Measurements from ENCODE around the gene MAPT.

The MAPT gene

DNA sequence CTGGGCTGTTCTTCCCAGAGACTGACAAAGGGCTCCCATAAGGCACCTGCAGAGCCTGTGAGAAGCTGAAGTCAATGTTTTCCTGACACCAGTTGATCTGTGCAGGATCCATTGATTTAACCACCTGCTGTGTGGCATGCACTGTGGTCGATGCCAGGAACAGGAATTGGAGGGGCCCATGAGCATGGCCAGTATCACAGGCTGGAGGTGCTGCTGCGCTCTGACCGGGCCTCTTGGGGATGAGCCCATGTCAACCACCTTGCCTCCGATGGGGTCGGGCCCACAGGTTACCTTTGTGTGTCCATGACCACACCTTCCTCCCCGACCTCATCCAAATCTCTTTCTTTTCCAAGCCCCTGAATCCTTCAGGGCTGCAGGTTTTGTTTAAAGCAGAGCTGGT is 86.5 kb downstream of the MAPT start:
- no peaks in the 10 kb centered on the region for H3K36me3 Mint-ChIP-seq (ENCODE audit: low read depth)
- H3K27ac Mint-ChIP-seq: no peak overlapping the region
- H3K9me3 Mint-ChIP-seq: no peaks in the 10 kb centered on the region
- no peak for ATAC-seq
- no peaks in the 10 kb centered on the region for H3K4me1 Mint-ChIP-seq
- H3K27me3 Mint-ChIP-seq: peaks cover 2% of the 10 kb centered on the region
- no peak for DNase-seq
- H3K4me3 Mint-ChIP-seq: no peak overlapping the region

DNA sequence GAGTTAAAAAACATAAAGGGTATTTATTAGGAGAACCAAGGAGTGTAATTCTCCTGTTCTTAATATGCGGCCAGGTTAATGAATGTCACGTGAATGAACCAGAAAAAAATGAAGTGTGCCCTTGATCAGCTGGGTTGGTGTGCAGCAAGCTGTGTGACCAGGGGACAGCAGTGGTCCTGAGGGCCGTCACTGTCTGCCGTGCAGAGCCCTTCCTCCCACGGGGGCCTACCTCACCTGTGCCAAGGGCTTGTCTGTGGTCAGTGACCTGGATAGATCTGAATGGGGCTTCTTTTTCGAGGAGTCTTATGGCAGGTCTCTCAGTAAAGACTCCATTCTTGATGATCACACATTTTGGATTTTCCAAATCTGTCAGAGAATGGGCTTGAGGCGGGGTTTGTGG is 87.0 kb downstream of the MAPT start:
- no peak for DNase-seq
- Mint-ChIP-seq H3K36me3 (ENCODE audit: low read depth) (no peaks in the 10 kb centered on the region), H3K4me1 (no peaks in the 10 kb centered on the region), H3K4me3 (no peak overlapping the region), H3K9me3 (no peaks in the 10 kb centered on the region), H3K27me3 (peaks cover 2% of the 10 kb centered on the region), H3K27ac (no peak overlapping the region)
- ATAC-seq: no peak

DNA sequence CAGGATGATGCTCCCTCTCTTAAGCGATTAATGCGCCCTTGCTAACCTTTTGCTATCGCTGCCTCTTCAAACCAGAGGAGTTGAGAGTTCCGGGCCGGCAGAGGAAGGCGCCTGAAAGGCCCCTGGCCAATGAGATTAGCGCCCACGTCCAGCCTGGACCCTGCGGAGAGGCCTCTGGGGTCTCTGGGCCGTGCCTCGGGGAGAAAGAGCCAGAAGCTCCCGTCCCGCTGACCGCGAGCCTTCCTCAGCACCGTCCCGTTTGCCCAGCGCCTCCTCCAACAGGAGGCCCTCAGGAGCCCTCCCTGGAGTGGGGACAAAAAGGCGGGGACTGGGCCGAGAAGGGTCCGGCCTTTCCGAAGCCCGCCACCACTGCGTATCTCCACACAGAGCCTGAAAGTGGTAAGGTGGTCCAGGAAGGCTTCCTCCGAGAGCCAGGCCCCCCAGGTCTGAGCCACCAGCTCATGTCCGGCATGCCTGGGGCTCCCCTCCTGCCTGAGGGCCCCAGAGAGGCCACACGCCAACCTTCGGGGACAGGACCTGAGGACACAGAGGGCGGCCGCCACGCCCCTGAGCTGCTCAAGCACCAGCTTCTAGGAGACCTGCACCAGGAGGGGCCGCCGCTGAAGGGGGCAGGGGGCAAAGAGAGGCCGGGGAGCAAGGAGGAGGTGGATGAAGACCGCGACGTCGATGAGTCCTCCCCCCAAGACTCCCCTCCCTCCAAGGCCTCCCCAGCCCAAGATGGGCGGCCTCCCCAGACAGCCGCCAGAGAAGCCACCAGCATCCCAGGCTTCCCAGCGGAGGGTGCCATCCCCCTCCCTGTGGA is 88.6 kb downstream of the MAPT start:
- ATAC-seq (no peak), DNase-seq (no peak)
- Mint-ChIP-seq H3K4me1 (no peaks in the 10 kb centered on the region), H3K9me3 (no peaks in the 10 kb centered on the region), H3K4me3 (no peak overlapping the region), H3K27me3 (peaks cover 2% of the 10 kb centered on the region), H3K27ac (no peak overlapping the region), H3K36me3 (ENCODE audit: low read depth) (no peaks in the 10 kb centered on the region)

DNA sequence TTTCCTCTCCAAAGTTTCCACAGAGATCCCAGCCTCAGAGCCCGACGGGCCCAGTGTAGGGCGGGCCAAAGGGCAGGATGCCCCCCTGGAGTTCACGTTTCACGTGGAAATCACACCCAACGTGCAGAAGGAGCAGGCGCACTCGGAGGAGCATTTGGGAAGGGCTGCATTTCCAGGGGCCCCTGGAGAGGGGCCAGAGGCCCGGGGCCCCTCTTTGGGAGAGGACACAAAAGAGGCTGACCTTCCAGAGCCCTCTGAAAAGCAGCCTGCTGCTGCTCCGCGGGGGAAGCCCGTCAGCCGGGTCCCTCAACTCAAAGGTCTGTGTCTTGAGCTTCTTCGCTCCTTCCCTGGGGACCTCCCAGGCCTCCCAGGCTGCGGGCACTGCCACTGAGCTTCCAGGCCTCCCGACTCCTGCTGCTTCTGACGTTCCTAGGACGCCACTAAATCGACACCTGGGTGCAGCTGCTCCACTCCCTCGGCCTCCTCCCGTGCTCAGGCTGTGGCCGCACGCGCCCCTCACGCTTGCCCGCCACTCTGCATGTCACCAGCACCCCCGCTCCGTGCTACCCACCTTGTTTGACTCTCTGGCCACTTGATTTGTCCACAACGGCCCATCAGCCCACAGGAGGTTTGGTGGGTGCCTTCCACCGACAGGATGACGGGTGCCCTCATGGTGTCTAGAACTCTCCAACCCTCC is 89.4 kb downstream of the MAPT start:
- ATAC-seq: no peak
- H3K9me3 Mint-ChIP-seq: no peaks in the 10 kb centered on the region

DNA sequence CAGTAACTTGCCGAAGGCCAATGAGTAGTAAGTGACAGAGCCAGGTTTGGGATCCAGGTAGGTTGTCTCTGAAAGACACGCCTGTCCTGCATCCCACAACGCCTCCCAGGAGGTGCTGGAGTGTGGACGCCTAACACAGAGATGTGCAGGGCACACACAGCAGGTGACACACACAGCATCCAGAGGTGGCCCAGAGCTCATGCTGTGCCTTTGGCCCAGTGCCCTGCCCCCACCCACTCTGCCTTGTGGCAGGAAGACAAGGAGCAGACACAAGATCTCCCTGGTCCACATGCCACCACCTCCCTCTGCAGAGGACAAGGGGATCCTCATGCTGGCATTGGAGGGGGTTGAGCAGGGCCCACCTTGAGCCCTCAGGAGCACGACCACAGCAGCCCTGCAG is 90.0 kb downstream of the MAPT start:
- Mint-ChIP-seq H3K9me3 (no peaks in the 10 kb centered on the region), H3K27me3 (peaks cover 2% of the 10 kb centered on the region), H3K27ac (no peak overlapping the region), H3K4me3 (no peak overlapping the region), H3K36me3 (ENCODE audit: low read depth) (no peaks in the 10 kb centered on the region), H3K4me1 (no peaks in the 10 kb centered on the region)
- ATAC-seq (no peak), DNase-seq (no peak)

More for the DNA sequence above, 89.4 kb downstream of the MAPT start:
- Mint-ChIP-seq H3K4me1 (no peaks in the 10 kb centered on the region), H3K36me3 (ENCODE audit: low read depth) (no peaks in the 10 kb centered on the region), H3K4me3 (no peak overlapping the region), H3K27me3 (peaks cover 2% of the 10 kb centered on the region), H3K27ac (no peak overlapping the region)
- no peak for DNase-seq

DNA sequence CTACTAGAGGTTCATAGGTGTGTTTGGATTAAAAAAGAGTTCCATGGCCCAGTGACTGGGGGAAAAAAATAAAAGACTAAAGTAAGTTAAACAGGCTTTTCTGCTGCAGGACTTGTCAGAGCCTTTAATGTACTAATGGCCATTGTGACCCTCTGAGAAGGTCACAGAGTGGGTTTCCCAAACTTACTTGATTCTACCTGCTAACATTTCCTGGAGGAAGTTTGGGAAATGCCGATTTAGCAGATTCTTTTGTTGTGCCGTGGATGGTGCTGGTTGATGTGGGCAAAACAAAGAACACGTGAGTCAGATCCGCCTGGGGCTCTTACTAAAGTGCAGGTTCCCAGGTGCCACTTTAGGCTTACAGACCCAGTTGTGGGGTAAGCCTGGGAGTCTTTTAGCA is 91.1 kb downstream of the MAPT start:
- Mint-ChIP-seq H3K9me3 (no peaks in the 10 kb centered on the region), H3K36me3 (ENCODE audit: low read depth) (no peaks in the 10 kb centered on the region), H3K27ac (no peak overlapping the region), H3K4me3 (no peak overlapping the region), H3K4me1 (no peaks in the 10 kb centered on the region), H3K27me3 (peaks cover 2% of the 10 kb centered on the region)
- DNase-seq: no peak
- ATAC-seq: no peak

DNA sequence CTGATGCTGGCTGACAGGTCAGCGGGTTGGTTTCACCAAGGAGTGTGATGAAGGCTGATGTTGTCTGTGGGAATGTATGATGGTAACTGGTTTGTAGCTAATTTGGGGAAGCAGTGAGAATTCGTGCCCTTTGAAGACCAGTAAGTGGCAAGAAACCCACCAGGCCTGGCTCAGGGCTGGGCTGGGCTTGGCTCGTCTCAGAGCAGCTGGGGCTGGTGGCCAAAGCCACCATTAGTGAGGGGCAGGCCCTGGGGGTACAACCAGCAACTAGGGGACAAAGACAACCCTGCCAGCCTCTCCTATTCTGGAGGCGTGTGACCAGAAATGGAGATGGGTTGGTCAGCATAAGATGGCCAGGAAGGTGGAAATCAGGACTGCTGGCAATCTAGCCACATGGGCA is 91.7 kb downstream of the MAPT start:
- H3K27me3 Mint-ChIP-seq: peaks cover 1% of the 10 kb centered on the region
- H3K9me3 Mint-ChIP-seq: no peaks in the 10 kb centered on the region
- ATAC-seq: no peak
- H3K4me1 Mint-ChIP-seq: no peaks in the 10 kb centered on the region
- H3K36me3 Mint-ChIP-seq (ENCODE audit: low read depth): no peaks in the 10 kb centered on the region
- no peak for DNase-seq
- no peak overlapping the region for H3K27ac Mint-ChIP-seq
- no peak overlapping the region for H3K4me3 Mint-ChIP-seq

DNA sequence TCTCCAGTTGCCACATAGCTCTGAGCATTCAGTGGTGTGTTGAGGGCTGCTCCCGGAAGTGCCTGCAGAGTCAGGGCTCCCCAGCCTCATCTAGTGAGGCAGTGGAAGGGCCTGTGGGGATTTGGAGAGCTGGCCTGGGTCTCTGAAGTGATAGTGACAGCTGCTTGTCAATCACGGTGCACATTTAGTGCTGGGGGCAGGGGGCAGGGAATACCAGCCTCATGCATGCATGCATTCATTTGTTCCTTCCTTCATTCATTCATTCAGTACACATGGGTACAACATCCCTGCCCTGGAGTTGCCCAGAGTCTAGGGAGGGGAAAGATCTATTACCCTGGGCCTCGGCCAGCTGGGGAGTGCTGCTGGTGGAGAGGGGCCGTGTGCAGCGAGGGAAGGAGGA is 93.4 kb downstream of the MAPT start:
- Mint-ChIP-seq H3K4me3 (no peak overlapping the region), H3K27ac (no peak overlapping the region), H3K4me1 (no peaks in the 10 kb centered on the region), H3K9me3 (no peaks in the 10 kb centered on the region), H3K27me3 (no peaks in the 10 kb centered on the region), H3K36me3 (ENCODE audit: low read depth) (no peaks in the 10 kb centered on the region)
- no peak for DNase-seq
- ATAC-seq: no peak

DNA sequence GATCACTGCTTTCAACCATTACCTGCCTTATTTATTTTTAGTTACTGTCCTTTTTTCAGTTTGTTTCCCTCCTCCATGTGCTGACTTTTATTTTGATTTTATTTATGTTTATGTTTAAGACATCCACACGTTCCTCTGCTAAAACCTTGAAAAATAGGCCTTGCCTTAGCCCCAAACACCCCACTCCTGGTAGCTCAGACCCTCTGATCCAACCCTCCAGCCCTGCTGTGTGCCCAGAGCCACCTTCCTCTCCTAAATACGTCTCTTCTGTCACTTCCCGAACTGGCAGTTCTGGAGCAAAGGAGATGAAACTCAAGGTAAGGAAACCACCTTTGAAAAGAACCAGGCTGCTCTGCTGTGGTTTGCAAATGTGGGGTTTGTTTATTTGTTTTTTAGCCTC is 95.4 kb downstream of the MAPT start:
- no peak for DNase-seq
- no peak for ATAC-seq
- Mint-ChIP-seq H3K4me3 (no peak overlapping the region), H3K27me3 (no peaks in the 10 kb centered on the region), H3K36me3 (ENCODE audit: low read depth) (no peaks in the 10 kb centered on the region), H3K4me1 (no peaks in the 10 kb centered on the region), H3K9me3 (no peaks in the 10 kb centered on the region), H3K27ac (no peak overlapping the region)

DNA sequence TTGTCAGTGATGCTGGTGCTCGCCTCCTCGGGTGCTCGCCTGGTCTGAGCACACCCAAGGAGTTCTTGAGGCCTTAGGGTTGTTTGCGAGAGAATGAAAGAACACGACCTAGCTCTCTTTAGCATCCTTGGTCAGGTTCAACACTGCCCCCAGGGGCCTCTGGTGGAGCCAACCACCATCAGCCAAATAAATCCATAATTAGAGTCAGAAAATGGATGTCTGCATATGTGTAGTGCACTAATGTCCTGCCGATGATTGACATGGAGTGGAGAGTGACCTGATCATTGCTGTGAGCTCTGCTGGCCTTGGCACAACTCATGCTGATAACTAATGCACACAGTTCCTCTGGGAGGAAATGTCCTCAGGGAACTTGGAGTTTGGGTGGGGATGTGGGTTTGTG is 96.5 kb downstream of the MAPT start:
- H3K36me3 Mint-ChIP-seq (ENCODE audit: low read depth): no peaks in the 10 kb centered on the region
- no peaks in the 10 kb centered on the region for H3K9me3 Mint-ChIP-seq
- H3K27me3 Mint-ChIP-seq: no peaks in the 10 kb centered on the region
- no peak overlapping the region for H3K4me3 Mint-ChIP-seq
- DNase-seq (no peak), ATAC-seq (no peak)
- H3K4me1 Mint-ChIP-seq: no peaks in the 10 kb centered on the region
- H3K27ac Mint-ChIP-seq: no peak overlapping the region

DNA sequence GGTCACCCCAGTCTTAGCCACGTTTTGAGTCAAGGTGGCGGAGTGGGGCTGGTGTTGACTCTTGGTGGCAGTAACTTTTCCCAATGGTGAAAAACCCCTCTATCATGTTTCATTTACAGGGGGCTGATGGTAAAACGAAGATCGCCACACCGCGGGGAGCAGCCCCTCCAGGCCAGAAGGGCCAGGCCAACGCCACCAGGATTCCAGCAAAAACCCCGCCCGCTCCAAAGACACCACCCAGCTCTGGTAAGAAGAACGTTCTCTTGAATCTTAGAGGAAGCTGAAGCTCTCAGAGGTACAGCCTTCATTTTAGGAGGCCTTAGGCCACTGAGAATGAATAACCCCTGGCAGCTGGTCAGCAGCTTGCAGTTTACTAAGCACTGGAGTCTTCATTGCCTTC is 97.0 kb downstream of the MAPT start:
- Mint-ChIP-seq H3K4me1 (no peaks in the 10 kb centered on the region), H3K36me3 (ENCODE audit: low read depth) (no peaks in the 10 kb centered on the region), H3K4me3 (no peak overlapping the region), H3K9me3 (no peaks in the 10 kb centered on the region), H3K27ac (no peak overlapping the region), H3K27me3 (no peaks in the 10 kb centered on the region)
- ATAC-seq (no peak), DNase-seq (no peak)

DNA sequence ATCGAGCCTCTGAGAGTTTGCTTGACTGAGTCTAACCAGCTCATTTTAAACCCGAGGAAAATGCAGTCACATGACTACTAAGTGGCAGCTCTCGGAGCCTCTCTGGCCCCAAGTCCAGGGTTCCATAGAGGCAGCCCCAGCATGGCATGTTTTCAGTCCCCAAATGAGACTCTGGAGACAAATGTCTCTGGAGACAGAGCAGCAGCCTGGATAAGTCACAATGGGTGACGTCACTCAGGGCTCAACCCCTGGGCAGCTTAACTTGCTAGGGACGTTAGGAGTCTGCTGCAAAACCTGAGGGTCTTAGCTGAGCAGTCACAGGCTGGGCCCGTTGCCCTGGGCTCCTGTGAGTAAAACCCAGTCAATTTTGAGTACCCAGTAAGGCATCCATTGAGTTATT is 97.8 kb downstream of the MAPT start:
- DNase-seq (no peak), ATAC-seq (no peak)
- Mint-ChIP-seq H3K36me3 (ENCODE audit: low read depth) (no peaks in the 10 kb centered on the region), H3K27ac (no peak overlapping the region), H3K9me3 (no peaks in the 10 kb centered on the region), H3K4me3 (no peak overlapping the region), H3K27me3 (no peaks in the 10 kb centered on the region), H3K4me1 (no peaks in the 10 kb centered on the region)

DNA sequence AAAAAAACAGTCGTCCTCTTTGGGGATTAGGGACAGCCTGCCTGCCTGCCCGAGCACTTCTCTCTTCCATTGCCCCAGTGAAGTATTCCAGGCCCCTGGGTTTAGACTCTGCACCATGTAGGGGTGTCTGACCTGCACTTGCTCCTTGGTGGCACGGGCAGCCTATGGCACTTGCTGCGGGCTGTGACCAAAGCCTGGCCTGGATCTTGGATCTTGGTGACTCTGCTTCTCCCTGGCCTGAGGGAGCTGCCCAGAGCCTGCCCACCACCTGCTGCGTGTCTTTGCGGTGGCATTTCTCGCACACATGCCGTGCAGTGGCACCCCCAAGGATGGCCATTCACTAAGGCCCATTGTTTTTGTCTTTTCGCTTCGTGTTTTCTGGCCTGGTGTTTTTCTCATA is 98.5 kb downstream of the MAPT start:
- H3K4me1 Mint-ChIP-seq: no peaks in the 10 kb centered on the region

DNA sequence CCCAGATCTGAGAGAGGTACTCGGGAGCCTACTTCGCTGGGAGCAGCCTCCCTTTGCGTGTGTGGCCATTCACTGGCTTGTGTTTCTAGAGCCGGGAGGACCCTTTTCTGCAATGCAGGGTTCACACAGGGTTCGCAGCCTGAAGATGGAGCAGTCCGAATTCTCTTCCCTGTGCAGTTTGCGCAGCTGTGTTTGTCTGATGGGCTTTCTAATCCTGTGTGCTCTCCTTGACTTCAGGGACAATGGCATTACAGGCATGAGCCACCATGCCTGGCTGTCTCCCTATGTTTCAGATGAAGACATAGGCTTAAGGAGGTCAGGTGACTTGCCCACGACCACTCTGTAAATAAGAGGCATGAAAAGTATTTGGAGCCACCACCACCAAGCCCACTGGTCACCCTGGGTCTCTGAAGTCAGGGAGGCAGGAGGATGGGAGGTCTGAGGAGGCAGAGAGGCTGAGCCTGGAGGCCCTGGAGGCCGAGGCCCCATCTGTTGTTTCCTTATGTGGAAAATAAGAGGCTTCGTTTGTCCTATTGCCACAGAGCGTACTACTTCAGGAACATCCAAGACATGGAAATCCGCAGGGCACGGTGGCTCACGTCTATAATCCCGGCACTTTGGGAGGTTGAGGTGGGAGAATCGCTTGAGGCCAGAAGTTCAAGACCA is 99.7 kb downstream of the MAPT start:
- Mint-ChIP-seq H3K9me3 (no peaks in the 10 kb centered on the region), H3K4me3 (no peak overlapping the region), H3K27ac (no peak overlapping the region), H3K36me3 (ENCODE audit: low read depth) (no peaks in the 10 kb centered on the region), H3K4me1 (no peaks in the 10 kb centered on the region), H3K27me3 (no peaks in the 10 kb centered on the region)
- ATAC-seq (no peak), DNase-seq (no peak)

More for the DNA sequence above, 98.5 kb downstream of the MAPT start:
- no peak for DNase-seq
- H3K4me3 Mint-ChIP-seq: no peak overlapping the region
- no peaks in the 10 kb centered on the region for H3K36me3 Mint-ChIP-seq (ENCODE audit: low read depth)
- no peak overlapping the region for H3K27ac Mint-ChIP-seq
- H3K9me3 Mint-ChIP-seq: no peaks in the 10 kb centered on the region
- H3K27me3 Mint-ChIP-seq: no peaks in the 10 kb centered on the region
- no peak for ATAC-seq

DNA sequence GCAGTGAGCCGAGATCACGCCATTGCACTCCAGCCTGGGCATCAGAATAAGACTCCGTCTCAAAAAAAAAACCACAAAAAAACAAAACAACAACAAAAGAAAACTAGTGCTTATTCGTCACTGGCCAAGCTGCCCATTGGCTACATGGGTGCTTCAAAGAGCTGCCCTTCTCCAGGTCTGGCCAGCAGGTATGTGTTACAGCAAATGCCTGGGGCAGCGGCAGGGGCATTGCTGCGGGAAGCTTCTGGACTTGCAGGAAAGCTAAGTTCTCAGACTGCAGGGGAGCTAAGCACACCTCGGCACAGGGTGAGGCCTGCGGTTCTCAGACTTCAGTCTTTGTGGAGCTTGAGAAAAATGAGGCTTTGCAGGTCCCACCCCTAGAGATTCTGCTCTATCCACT is 100.6 kb downstream of the MAPT start:
- no peaks in the 10 kb centered on the region for H3K36me3 Mint-ChIP-seq (ENCODE audit: low read depth)
- no peaks in the 10 kb centered on the region for H3K9me3 Mint-ChIP-seq
- ATAC-seq: no peak
- H3K27ac Mint-ChIP-seq: no peak overlapping the region
- H3K4me3 Mint-ChIP-seq: no peak overlapping the region
- H3K27me3 Mint-ChIP-seq: no peaks in the 10 kb centered on the region
- DNase-seq: no peak
- H3K4me1 Mint-ChIP-seq: no peaks in the 10 kb centered on the region

Measured in activated naive CD8-positive, alpha-beta T cell treated with anti-CD3 and anti-CD28 coated beads, Interleukin-2, amount 50 U/mL, for 24 hours (primary cell).